ENCODE data around the gene KRTAP5-6.

The KRTAP5-6 gene

GRCh38 chr11:1702506-1702905, 5.5 kb downstream of the KRTAP5-6 start:
- no peak for DNase-seq (ENCODE audit: low spot score)

- no peak for DNase-seq (ENCODE audit: low spot score)
Measured at GRCh38 chr11:1703146-1703545, 6.2 kb downstream of the KRTAP5-6 start.

- DNase-seq (ENCODE audit: low spot score): no peak
Measured at GRCh38 chr11:1705126-1706052, 8.4 kb downstream of the KRTAP5-6 start.

- no peak for DNase-seq (ENCODE audit: low spot score)
Measured at GRCh38 chr11:1706634-1707400, 9.8 kb downstream of the KRTAP5-6 start.

GRCh38 chr11:1707751-1708150, 10.8 kb downstream of the KRTAP5-6 start:
- DNase-seq (ENCODE audit: low spot score): no peak

- no peak for DNase-seq (ENCODE audit: low spot score)
Measured at GRCh38 chr11:1708716-1709115, 11.7 kb downstream of the KRTAP5-6 start.

- DNase-seq (ENCODE audit: low spot score): no peak
Measured at GRCh38 chr11:1714908-1715885, 18.2 kb downstream of the KRTAP5-6 start.

GRCh38 chr11:1717745-1718144, 20.8 kb downstream of the KRTAP5-6 start:
- DNase-seq (ENCODE audit: low spot score): no peak

GRCh38 chr11:1718326-1718725, 21.3 kb downstream of the KRTAP5-6 start:
- no peak for DNase-seq (ENCODE audit: low spot score)

- DNase-seq (ENCODE audit: low spot score): no peak
Measured at GRCh38 chr11:1719781-1720180, 22.8 kb downstream of the KRTAP5-6 start.

- no peak for DNase-seq (ENCODE audit: low spot score)
Measured at GRCh38 chr11:1727096-1727690, 30.2 kb downstream of the KRTAP5-6 start.

- no peak for DNase-seq (ENCODE audit: low spot score)
Measured at GRCh38 chr11:1727861-1728260, 30.9 kb downstream of the KRTAP5-6 start.

GRCh38 chr11:1728301-1728700, 31.3 kb downstream of the KRTAP5-6 start:
- no peak for DNase-seq (ENCODE audit: low spot score)

- no peak for DNase-seq (ENCODE audit: low spot score)
Measured at GRCh38 chr11:1728931-1729691, 32.1 kb downstream of the KRTAP5-6 start.

GRCh38 chr11:1729692-1730011, 32.7 kb downstream of the KRTAP5-6 start:
- DNase-seq (ENCODE audit: low spot score): no peak

- DNase-seq (ENCODE audit: low spot score): no peak
Measured at GRCh38 chr11:1730059-1730629, 33.1 kb downstream of the KRTAP5-6 start.

GRCh38 chr11:1731451-1732059, 34.6 kb downstream of the KRTAP5-6 start:
- DNase-seq (ENCODE audit: low spot score): no peak

GRCh38 chr11:1732418-1733008, 35.5 kb downstream of the KRTAP5-6 start:
- no peak for DNase-seq (ENCODE audit: low spot score)

GRCh38 chr11:1733009-1733715, 36.2 kb downstream of the KRTAP5-6 start:
- DNase-seq (ENCODE audit: low spot score): no peak
